RWPE1 (cell line): ENCODE data around the gene SPATA9.
"Not testable (repeated sequence)": the region's sequence is repeated elsewhere in the genome, so short reads cannot be mapped to it uniquely, and the experiment has no call there.

ENCODE experiments used
- CTCF ChIA-PET: fragments of 350-600 bp; sonication (Branson Sonifier 250); formaldehyde crosslinking; extraction: SDS; loops from one replicate; lab custom pipeline; 2021; lab: Yijun Ruan, JAX
- POLR2A ChIA-PET: fragments of 400-600 bp; formaldehyde crosslinking; extraction: SDS; loops from one replicate; lab custom pipeline; 2020; ENCODE audit warnings: antibody characterized with exemption; ENCODE audit not compliant: low non-redundant PET; lab: Yijun Ruan, JAX
- DNase-seq: peaks from one replicate; pipeline ENCODE4 v3.0.0; 2012; ENCODE audit warnings: low spot score
- H3K27ac ChIP-seq: fragments of 450-650 bp; 2 replicates; pipeline ENCODE4 v1.5.1; 2017
- CTCF ChIP-seq: fragments of 450-650 bp; conservative IDR thresholded peaks from 2 replicates; pipeline ENCODE4 v1.5.1; 2017; ENCODE audit warnings: low read depth, mild to moderate bottlenecking

The SPATA9 gene

GRCh38 chr5:95709967-95710650 lies 27.3 kb upstream of the SPATA9 start:
- H3K27ac ChIP-seq: no peak overlapping the region
- ChIA-PET POLR2A (no interaction called here), CTCF (interaction anchor here (0.6 to 0.7 kb wide), 2 partner anchors 20 to 366 kb away, joined by 3 to 4 read pairs; no protein-coding TSS in a partner anchor)
- no peak for TF ChIP-seq CTCF
- DNase-seq: no peak

- DNase-seq: no peak
- POLR2A ChIA-PET: no interaction called here
- no peak for TF ChIP-seq CTCF
- CTCF ChIA-PET: no interaction called here
- H3K27ac ChIP-seq: no peak overlapping the region
These were observed 26.1 kb upstream of the SPATA9 start for GRCh38 chr5:95708876-95709275.

GRCh38 chr5:95707534-95708188 lies 24.9 kb upstream of the SPATA9 start:
- POLR2A ChIA-PET, CTCF ChIA-PET, DNase-seq, H3K27ac ChIP-seq: not testable (repeated sequence)

- POLR2A ChIA-PET: no interaction called here
- no peak for DNase-seq
- H3K27ac ChIP-seq: no peak overlapping the region
- CTCF ChIA-PET: no interaction called here
- TF ChIP-seq CTCF: no peak
These were observed 24.3 kb upstream of the SPATA9 start for GRCh38 chr5:95707055-95707454.

GRCh38 chr5:95706196-95706595 lies 23.4 kb upstream of the SPATA9 start:
- CTCF ChIA-PET, POLR2A ChIA-PET, DNase-seq: not testable (repeated sequence)

GRCh38 chr5:95704150-95704549 lies 21.4 kb upstream of the SPATA9 start:
- POLR2A ChIA-PET: no interaction called here
- no peak for TF ChIP-seq CTCF
- DNase-seq: no peak
- CTCF ChIA-PET: interaction anchor here (0.7 kb wide), 1 partner anchor 35 kb away, joined by 7 read pairs; no protein-coding TSS in a partner anchor
- no peak overlapping the region for H3K27ac ChIP-seq

More at GRCh38 chr5:95706196-95706595, 23.4 kb upstream of the SPATA9 start:
- H3K27ac ChIP-seq: not testable (repeated sequence)

- CTCF ChIA-PET: no interaction called here
- no peak for DNase-seq
- no peak for TF ChIP-seq CTCF
- no peak overlapping the region for H3K27ac ChIP-seq
- POLR2A ChIA-PET: interaction anchor here (0.6 kb wide), 1 partner anchor 1030 kb away, joined by 9 read pairs; no protein-coding TSS in a partner anchor
These were observed 18.3 kb upstream of the SPATA9 start for GRCh38 chr5:95701074-95701473.
